Superior temporal gyrus (tissue), 1 donor: ENCODE results near the gene ADARB2.

Experiments
- DNase-seq: peaks from one replicate; pipeline ENCODE4 v3.0.0-alpha.2; 2016; ENCODE audit errors: extremely low spot score

Gene ADARB2

GRCh38 chr10:1210667-1211066 is 526.7 kb downstream of the ADARB2 start:
- no peak for DNase-seq

GRCh38 chr10:1209355-1209979 is 527.9 kb downstream of the ADARB2 start:
- DNase-seq, result no peak

- DNase-seq, result no peak
Observed at GRCh38 chr10:1208366-1209311, 528.7 kb downstream of the ADARB2 start.

GRCh38 chr10:1206601-1207000 is 530.7 kb downstream of the ADARB2 start:
- no peak for DNase-seq

- no peak for DNase-seq
Observed at GRCh38 chr10:1206101-1206500, 531.2 kb downstream of the ADARB2 start.

GRCh38 chr10:1205450-1206030 is 531.8 kb downstream of the ADARB2 start:
- no peak for DNase-seq

GRCh38 chr10:1204434-1205326 is 532.6 kb downstream of the ADARB2 start:
- DNase-seq, result no peak

GRCh38 chr10:1203704-1204103 is 533.6 kb downstream of the ADARB2 start:
- no peak for DNase-seq

- no peak for DNase-seq
Observed at GRCh38 chr10:1203216-1203615, 534.1 kb downstream of the ADARB2 start.

GRCh38 chr10:1202343-1202742 is 535.0 kb downstream of the ADARB2 start:
- no peak for DNase-seq

- DNase-seq, result peak; percentile 19
Observed at GRCh38 chr10:1200866-1201807, 536.2 kb downstream of the ADARB2 start.

- peak; percentile 90 for DNase-seq
Observed at GRCh38 chr10:1199897-1200721, 537.2 kb downstream of the ADARB2 start.

GRCh38 chr10:1199345-1199673 is 538.0 kb downstream of the ADARB2 start:
- DNase-seq, result no peak

- DNase-seq, result no peak
Observed at GRCh38 chr10:1198453-1199344, 538.6 kb downstream of the ADARB2 start.

GRCh38 chr10:1197384-1197783 is 539.9 kb downstream of the ADARB2 start:
- peak; percentile 62 for DNase-seq

GRCh38 chr10:1196656-1197055 is 540.7 kb downstream of the ADARB2 start:
- DNase-seq, result no peak

- no peak for DNase-seq
Observed at GRCh38 chr10:1195828-1196227, 541.5 kb downstream of the ADARB2 start.

- DNase-seq, result no peak
Observed at GRCh38 chr10:1194161-1194560, 543.2 kb downstream of the ADARB2 start.

- peak; percentile 35 for DNase-seq
Observed at GRCh38 chr10:1193561-1193960, 543.8 kb downstream of the ADARB2 start.
